Fibroblast of lung (primary cell): ENCODE results near the gene TGOLN2. TPM values are rescaled to one million over a fixed set of nuclear protein-coding genes. Genes with fewer than 3 reads are reported as not detected.

Experiments
- DNase-seq, 2 donors: peaks; one replicate each; pipeline versions ENCODE4 v3.0.0 to v3.0.0-alpha.2; 2010; ENCODE audit warnings: low read depth in 2 of 2
- H2AFZ ChIP-seq: 2 replicates; pipeline ENCODE4 v1.5.1; 2012; ENCODE audit warnings: low read length, control low read depth, inconsistent platforms
- H3K27ac ChIP-seq: 2 replicates; pipeline ENCODE4 v1.5.1; 2011; ENCODE audit warnings: low read length, control low read depth; ENCODE audit not compliant: insufficient read depth
- H3K27me3 ChIP-seq: 2 replicates; pipeline ENCODE4 v1.5.1; 2011; ENCODE audit warnings: mild to moderate bottlenecking, low read length; ENCODE audit not compliant: control insufficient read depth, insufficient read depth
- H3K36me3 ChIP-seq: 2 replicates; pipeline ENCODE4 v1.5.1; 2011; ENCODE audit warnings: low read length; ENCODE audit not compliant: control insufficient read depth, insufficient read depth
- H3K4me1 ChIP-seq: 2 replicates; pipeline ENCODE4 v1.5.1; 2011; ENCODE audit warnings: low read length; ENCODE audit not compliant: control insufficient read depth, insufficient read depth; ENCODE audit errors: extremely low read depth
- H3K4me2 ChIP-seq: 2 replicates; pipeline ENCODE4 v1.5.1; 2011; ENCODE audit warnings: low read length, control low read depth; ENCODE audit not compliant: insufficient read depth; ENCODE audit errors: extremely low read depth
- H3K4me3 ChIP-seq, 4 experiments: fragments of 200-600 bp in 1 of 4; sonication (generic) in 1 of 4; replicated peaks in 1 of 4; 2 replicates each; pipeline ENCODE4 v1.5.1; 2011 to 2016; ENCODE audit warnings: low read length in 4 of 4, low read depth in 3 of 4, mild to moderate bottlenecking in 3 of 4, control low read depth in 2 of 4, inconsistent platforms in 1 of 4, mixed read lengths in 1 of 4; ENCODE audit not compliant: insufficient read depth in 1 of 4; ENCODE audit errors: control extremely low read depth in 1 of 4
- H3K79me2 ChIP-seq: 2 replicates; pipeline ENCODE4 v1.5.1; 2012; ENCODE audit warnings: mild to moderate bottlenecking, low read length, inconsistent platforms; ENCODE audit not compliant: control insufficient read depth, insufficient read depth
- H3K9ac ChIP-seq: 2 replicates; pipeline ENCODE4 v1.5.1; 2011; ENCODE audit warnings: mild to moderate bottlenecking, low read length, control low read depth; ENCODE audit not compliant: insufficient read depth
- H3K9me3 ChIP-seq: 2 replicates; pipeline ENCODE4 v1.5.1; 2012; ENCODE audit warnings: low read depth, low read length; ENCODE audit not compliant: control insufficient read depth, insufficient read depth
- H4K20me1 ChIP-seq: 2 replicates; pipeline ENCODE4 v1.5.1; 2011; ENCODE audit warnings: low read length; ENCODE audit not compliant: control insufficient read depth, insufficient read depth; ENCODE audit errors: extremely low read depth
- EZH2 ChIP-seq: IDR thresholded peaks from 2 replicates; pipeline ENCODE4 v1.5.1; 2012; ENCODE audit warnings: low read length, control low read depth, mild to moderate bottlenecking; ENCODE audit errors: missing control alignments
- polyA plus RNA-seq, 2 donors: library from polyadenylated mRNA; depleted of rRNA in 1 of 2; stranded (reverse) in 1 of 2; unstranded in 1 of 2; fragments of >200 nt; gene quantifications; 2 replicates each; pipeline ENCODE4 v1.2.1, GENCODE V29; 2011 to 2012; ENCODE audit warnings: missing spikeins in 1 of 2
- total RNA-seq: library from RNA; depleted of rRNA; stranded (reverse); fragments of >200 nt; gene quantifications from 2 replicates; pipeline ENCODE4 v1.2.1, GENCODE V29; 2014
- TF ChIP-seq, protein P1 (sequence below), 2 donors: IDR thresholded peaks in 1 of 2; conservative IDR thresholded peaks in 1 of 2; 1 replicate in 1 of 2; 2 replicates in 1 of 2; pipeline ENCODE4 v1.5.1; 2011 to 2012; ENCODE audit warnings: low read length in 2 of 2, control low read depth in 1 of 2, inconsistent platforms in 1 of 2, low read depth in 1 of 2, mild to moderate bottlenecking in 1 of 2

TGOLN2 gene
- total and polyA plus RNA-seq, 2 donors (not counting 1 experiment from before 2014, with no cell fraction given) = 112 to 130 TPM

DNA sequence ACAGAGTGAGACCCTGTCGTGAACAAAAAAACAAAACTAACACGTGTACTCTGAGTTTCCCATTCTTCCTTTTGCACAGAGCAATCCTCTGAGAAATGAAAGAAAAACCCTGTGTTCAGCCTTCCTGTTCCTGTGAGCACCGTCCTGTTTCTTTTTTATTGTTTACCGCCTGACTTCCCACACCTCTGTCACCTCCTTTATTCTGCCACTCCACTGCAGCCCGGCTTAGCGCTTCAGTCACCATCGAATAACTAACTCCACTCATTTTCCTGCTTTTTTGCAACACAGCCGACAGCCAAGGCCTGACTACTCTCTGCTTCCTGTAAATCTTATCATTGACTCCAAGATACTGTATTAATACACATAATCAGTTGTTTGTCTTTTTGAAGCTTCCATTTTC, 40.9 kb downstream of the TGOLN2 start:
- Histone ChIP-seq H3K4me1 (peaks cover 2% of the 10 kb centered on the region), H4K20me1 (no peaks in the 10 kb centered on the region), H3K4me2 (no peak overlapping the region), H3K27ac (no peak overlapping the region), H3K79me2 (no peaks in the 10 kb centered on the region), H3K9me3 (no peaks in the 10 kb centered on the region), H3K9ac (no peak overlapping the region), H3K27me3 (no peaks in the 10 kb centered on the region), H2AFZ (no peak overlapping the region), H3K4me3 (no peak overlapping the region), H3K36me3 (no peaks in the 10 kb centered on the region)
- DNase-seq = no peak
- no peak for TF ChIP-seq EZH2
- TF ChIP-seq, protein P1, sequence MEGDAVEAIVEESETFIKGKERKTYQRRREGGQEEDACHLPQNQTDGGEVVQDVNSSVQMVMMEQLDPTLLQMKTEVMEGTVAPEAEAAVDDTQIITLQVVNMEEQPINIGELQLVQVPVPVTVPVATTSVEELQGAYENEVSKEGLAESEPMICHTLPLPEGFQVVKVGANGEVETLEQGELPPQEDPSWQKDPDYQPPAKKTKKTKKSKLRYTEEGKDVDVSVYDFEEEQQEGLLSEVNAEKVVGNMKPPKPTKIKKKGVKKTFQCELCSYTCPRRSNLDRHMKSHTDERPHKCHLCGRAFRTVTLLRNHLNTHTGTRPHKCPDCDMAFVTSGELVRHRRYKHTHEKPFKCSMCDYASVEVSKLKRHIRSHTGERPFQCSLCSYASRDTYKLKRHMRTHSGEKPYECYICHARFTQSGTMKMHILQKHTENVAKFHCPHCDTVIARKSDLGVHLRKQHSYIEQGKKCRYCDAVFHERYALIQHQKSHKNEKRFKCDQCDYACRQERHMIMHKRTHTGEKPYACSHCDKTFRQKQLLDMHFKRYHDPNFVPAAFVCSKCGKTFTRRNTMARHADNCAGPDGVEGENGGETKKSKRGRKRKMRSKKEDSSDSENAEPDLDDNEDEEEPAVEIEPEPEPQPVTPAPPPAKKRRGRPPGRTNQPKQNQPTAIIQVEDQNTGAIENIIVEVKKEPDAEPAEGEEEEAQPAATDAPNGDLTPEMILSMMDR (conservative IDR thresholded peaks at IDR 0.05 in 1 of 2, IDR thresholded peaks at IDR 0.05 in 1 of 2; ENCODE audit: low read depth in 1 of 2, low read length in 2 of 2) = no peak

DNA sequence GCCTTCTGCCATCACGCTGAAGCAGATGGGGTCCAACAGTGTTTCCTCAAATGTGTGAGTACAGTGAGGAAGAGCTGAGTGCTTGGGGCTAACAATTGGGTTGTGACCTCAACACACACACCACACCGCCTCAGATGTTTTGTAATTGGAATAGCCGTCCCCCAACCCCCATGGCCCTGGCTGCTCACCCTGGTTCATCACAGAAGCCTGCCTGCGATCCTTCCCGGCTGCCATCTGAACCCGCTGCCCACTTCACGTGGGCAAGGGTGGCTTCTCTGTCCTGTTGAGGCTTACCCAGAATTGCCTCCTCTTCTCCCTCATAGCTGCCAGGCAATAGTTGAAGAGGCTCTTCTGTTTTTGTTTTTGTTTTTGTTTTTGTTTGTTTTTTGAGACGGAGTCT, 44.1 kb downstream of the TGOLN2 start:
- Histone ChIP-seq H4K20me1 (no peaks in the 10 kb centered on the region), H3K4me1 (peaks cover 4% of the 10 kb centered on the region), H3K79me2 (no peaks in the 10 kb centered on the region), H3K36me3 (no peaks in the 10 kb centered on the region), H3K4me3 (no peak overlapping the region), H3K27ac (no peak overlapping the region), H3K9me3 (no peaks in the 10 kb centered on the region), H3K27me3 (no peaks in the 10 kb centered on the region), H3K9ac (no peak overlapping the region), H2AFZ (no peak overlapping the region), H3K4me2 (no peak overlapping the region)
- TF ChIP-seq, protein P1 (conservative IDR thresholded peaks at IDR 0.05 in 1 of 2, IDR thresholded peaks at IDR 0.05 in 1 of 2; ENCODE audit: low read depth in 1 of 2, low read length in 2 of 2) = no peak
- no peak for TF ChIP-seq EZH2
- no peak for DNase-seq

DNA sequence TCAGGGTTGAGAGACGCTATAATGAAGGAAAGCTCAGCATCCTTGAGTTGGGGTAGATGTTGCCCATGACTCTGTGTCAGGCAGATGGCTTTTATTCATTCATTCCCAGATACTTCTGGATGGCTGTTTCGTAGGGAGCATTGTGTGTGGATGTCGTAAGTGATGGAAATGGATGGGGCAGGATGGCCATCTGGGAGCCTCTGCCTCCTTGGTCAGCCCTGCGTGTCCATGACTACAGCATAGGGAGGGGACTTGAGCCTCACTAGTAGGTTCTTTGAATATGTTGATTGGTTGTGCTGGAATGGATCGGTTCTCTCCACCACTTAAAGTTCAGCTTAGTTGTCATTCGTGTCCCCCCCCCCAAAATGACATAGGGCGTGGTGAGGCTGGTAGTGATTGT, 44.9 kb downstream of the TGOLN2 start:
- H3K4me2 ChIP-seq = no peak overlapping the region
- no peak overlapping the region for H3K27ac ChIP-seq
- H3K4me3 ChIP-seq = no peak overlapping the region
- H4K20me1 ChIP-seq = no peaks in the 10 kb centered on the region
- TF ChIP-seq, protein P1 (conservative IDR thresholded peaks at IDR 0.05 in 1 of 2, IDR thresholded peaks at IDR 0.05 in 1 of 2; ENCODE audit: low read depth in 1 of 2, low read length in 2 of 2) = no peak
- no peak for TF ChIP-seq EZH2
- H3K27me3 ChIP-seq = no peaks in the 10 kb centered on the region
- peaks cover 10% of the 10 kb centered on the region for H3K4me1 ChIP-seq
- H3K79me2 ChIP-seq = no peaks in the 10 kb centered on the region
- no peak for DNase-seq
- H3K9ac ChIP-seq = no peak overlapping the region
- no peaks in the 10 kb centered on the region for H3K9me3 ChIP-seq
- no peaks in the 10 kb centered on the region for H3K36me3 ChIP-seq
- no peak overlapping the region for H2AFZ ChIP-seq
